WERI-Rb-1 (cell line): ENCODE results near the gene ZC3H6.
A peak's percentile ranks its signal among the peaks of the same experiment; 100 is the strongest.

ENCODE experiments used
- DNase-seq: peaks from one replicate; pipeline ENCODE4 v3.0.0-alpha.2; 2020
- H3K27ac ChIP-seq: fragments of 250-450 bp; sonication (Bioruptor Pico); 2 replicates; pipeline ENCODE4 v1.5.1; 2020; ENCODE audit warnings: mild to moderate bottlenecking, moderate library complexity
- H3K27me3 ChIP-seq: fragments of 250-450 bp; sonication (Bioruptor Pico); 2 replicates; pipeline ENCODE4 v1.5.1; 2021; ENCODE audit warnings: mild to moderate bottlenecking, low read depth, moderate library complexity; ENCODE audit not compliant: insufficient read depth, severe bottlenecking
- H3K36me3 ChIP-seq: fragments of 250-450 bp; sonication (Bioruptor Pico); 2 replicates; pipeline ENCODE4 v1.5.1; 2020; ENCODE audit warnings: mild to moderate bottlenecking, moderate library complexity
- H3K4me3 ChIP-seq: 2 replicates; pipeline ENCODE4 v1.5.1; 2011; ENCODE audit warnings: low read depth, mild to moderate bottlenecking, control low read depth, low read length
- H3K9me3 ChIP-seq: fragments of 250-450 bp; sonication (Bioruptor Pico); 2 replicates; pipeline ENCODE4 v1.5.1; 2021; ENCODE audit warnings: mild to moderate bottlenecking, moderate library complexity; ENCODE audit not compliant: severe bottlenecking
- CTCF ChIP-seq: IDR thresholded peaks from 2 replicates; pipeline ENCODE4 v1.5.1; 2011; ENCODE audit warnings: low read depth, mild to moderate bottlenecking, control low read depth, inconsistent platforms, low read length

The ZC3H6 gene

GRCh38 chr2:112268547-112268946 is 6.8 kb upstream of the ZC3H6 start:
- TF ChIP-seq CTCF, result no peak
- DNase-seq, result no peak
- no peak overlapping the region for H3K4me3 ChIP-seq
- no peaks in the 10 kb centered on the region for H3K36me3 ChIP-seq
- H3K27me3 ChIP-seq, result no peaks in the 10 kb centered on the region
- no peak overlapping the region for H3K27ac ChIP-seq
- H3K9me3 ChIP-seq, result peaks cover 1% of the 10 kb centered on the region

GRCh38 chr2:112272669-112273068 is 2.7 kb upstream of the ZC3H6 start:
- DNase-seq, result no peak
- Histone ChIP-seq H3K27me3 (no peaks in the 10 kb centered on the region), H3K9me3 (no peaks in the 10 kb centered on the region), H3K36me3 (peaks cover 4% of the 10 kb centered on the region), H3K27ac (no peak overlapping the region), H3K4me3 (no peak overlapping the region)
- no peak for TF ChIP-seq CTCF

GRCh38 chr2:112273349-112273748 is 2.0 kb upstream of the ZC3H6 start:
- Histone ChIP-seq H3K27ac (no peak overlapping the region), H3K27me3 (no peaks in the 10 kb centered on the region), H3K9me3 (no peaks in the 10 kb centered on the region), H3K4me3 (no peak overlapping the region), H3K36me3 (peaks cover 4% of the 10 kb centered on the region)
- DNase-seq, result no peak
- TF ChIP-seq CTCF, result no peak

- Histone ChIP-seq H3K4me3 (peak overlapping the region; percentile 60), H3K9me3 (no peaks in the 10 kb centered on the region)
- DNase-seq, result peak; percentile 83
Measured at GRCh38 chr2:112275887-112276773, 733 bp downstream of the ZC3H6 start.

GRCh38 chr2:112276954-112277353 is 1.6 kb downstream of the ZC3H6 start:
- peak overlapping the region; percentile 60 for H3K4me3 ChIP-seq
- no peaks in the 10 kb centered on the region for H3K27me3 ChIP-seq
- H3K36me3 ChIP-seq, result peaks cover 4% of the 10 kb centered on the region
- DNase-seq, result no peak
- no peak for TF ChIP-seq CTCF
- H3K9me3 ChIP-seq, result no peaks in the 10 kb centered on the region
- no peak overlapping the region for H3K27ac ChIP-seq

More at GRCh38 chr2:112275887-112276773, 733 bp downstream of the ZC3H6 start:
- H3K27me3 ChIP-seq, result no peaks in the 10 kb centered on the region
- H3K36me3 ChIP-seq, result peaks cover 4% of the 10 kb centered on the region
- TF ChIP-seq CTCF, result no peak
- H3K27ac ChIP-seq, result peak overlapping the region; percentile 99
